Astrocyte of the cerebellum (primary cell): ENCODE measurements around the gene SSBP3.
A peak's percentile ranks its signal among the peaks of the same experiment; 100 is the strongest.

Experiments used
- DNase-seq: peaks from one replicate; pipeline ENCODE4 v3.0.0-alpha.2; 2011; ENCODE audit warnings: low read depth
- H3K4me3 ChIP-seq: 2 replicates; pipeline ENCODE4 v1.5.1; 2011; ENCODE audit warnings: mild to moderate bottlenecking, low read depth, low read length, moderate library complexity
- CTCF ChIP-seq: IDR thresholded peaks from 2 replicates; pipeline ENCODE4 v1.5.1; 2012; ENCODE audit warnings: low read length, low read depth, moderate library complexity, mild to moderate bottlenecking; ENCODE audit errors: missing control alignments
- in situ Hi-C: cut with HindIII; loops from 2 replicates; pipeline ENCODE4 v1.10.0; 2017; ENCODE audit warnings: low sequenced_read_pairs

The SSBP3 gene

GRCh38 chr1:54274448-54274847 is 131.7 kb downstream of the SSBP3 start:
- no peak overlapping the region for H3K4me3 ChIP-seq
- no peak for DNase-seq
- no peak for TF ChIP-seq CTCF
- in situ Hi-C loops = no loop called here

GRCh38 chr1:54273795-54274163 is 132.4 kb downstream of the SSBP3 start:
- in situ Hi-C loops = no loop called here
- H3K4me3 ChIP-seq = no peak overlapping the region

GRCh38 chr1:54273092-54273794 is 133.0 kb downstream of the SSBP3 start:
- in situ Hi-C loops = no loop called here
- peak; percentile 76 for DNase-seq
- TF ChIP-seq CTCF = peak; percentile 77
- no peak overlapping the region for H3K4me3 ChIP-seq

More at GRCh38 chr1:54273795-54274163, 132.4 kb downstream of the SSBP3 start:
- no peak for TF ChIP-seq CTCF
- DNase-seq = no peak

GRCh38 chr1:54272772-54273091 is 133.5 kb downstream of the SSBP3 start:
- H3K4me3 ChIP-seq = no peak overlapping the region
- TF ChIP-seq CTCF = no peak
- in situ Hi-C loops = no loop called here

GRCh38 chr1:54272134-54272533 is 134.1 kb downstream of the SSBP3 start:
- DNase-seq = no peak
- no peak overlapping the region for H3K4me3 ChIP-seq
- in situ Hi-C loops = no loop called here
- no peak for TF ChIP-seq CTCF

More at GRCh38 chr1:54272772-54273091, 133.5 kb downstream of the SSBP3 start:
- DNase-seq = no peak

GRCh38 chr1:54271341-54271740 is 134.9 kb downstream of the SSBP3 start:
- no peak overlapping the region for H3K4me3 ChIP-seq
- no peak for DNase-seq
- no peak for TF ChIP-seq CTCF
- in situ Hi-C loops = no loop called here

GRCh38 chr1:54270543-54270942 is 135.7 kb downstream of the SSBP3 start:
- in situ Hi-C loops = no loop called here
- no peak overlapping the region for H3K4me3 ChIP-seq
- no peak for DNase-seq
- no peak for TF ChIP-seq CTCF
